GM23338 (cell line): ENCODE data around the gene GCK. TPM values are rescaled to one million over a fixed set of nuclear protein-coding genes. Genes with fewer than 3 reads are reported as not detected.

Experiments
- ATAC-seq: fragments of 200-7000 bp; cut with Tn5 transposase; 3 replicates; pipeline ENCODE4 v1.9.1; 2020
- DNase-seq: peaks from one replicate; pipeline ENCODE4 v3.0.0-alpha.2; 2015; ENCODE audit warnings: low spot score
- H2AFZ ChIP-seq: fragments of 200-600 bp; sonication (generic); 2 replicates; pipeline ENCODE4 v1.8.0; 2016; ENCODE audit warnings: antibody characterized with exemption, mild to moderate bottlenecking, moderate library complexity
- H3F3A ChIP-seq: fragments of 200-600 bp; sonication (generic); replicated peaks from 2 replicates; pipeline ENCODE4 v1.8.0; 2017; ENCODE audit warnings: antibody characterized with exemption, mixed run types, low read depth
- H3K27ac ChIP-seq: fragments of 200-600 bp; sonication (generic); 2 replicates; pipeline ENCODE4 v1.6.1; 2016; ENCODE audit warnings: low read depth
- H3K27me3 ChIP-seq: fragments of 200-600 bp; sonication (generic); 2 replicates; pipeline ENCODE4 v1.8.0; 2016; ENCODE audit warnings: mild to moderate bottlenecking, mixed run types, moderate library complexity; ENCODE audit not compliant: insufficient read depth
- H3K36me3 ChIP-seq: fragments of 200-600 bp; sonication (generic); 2 replicates; pipeline ENCODE4 v1.8.0; 2016; ENCODE audit warnings: mild to moderate bottlenecking; ENCODE audit not compliant: insufficient read depth
- H3K4me1 ChIP-seq: fragments of 200-600 bp; sonication (generic); 2 replicates; pipeline ENCODE4 v1.8.0; 2016; ENCODE audit warnings: mild to moderate bottlenecking, moderate library complexity; ENCODE audit not compliant: insufficient read depth
- H3K4me2 ChIP-seq: fragments of 200-600 bp; sonication (generic); 2 replicates; pipeline ENCODE4 v1.7.1; 2017; ENCODE audit warnings: mixed run types
- H3K4me3 ChIP-seq: fragments of 200-600 bp; sonication (generic); 2 replicates; pipeline ENCODE4 v1.6.1; 2016; ENCODE audit warnings: mixed run types
- H3K79me2 ChIP-seq: fragments of 200-600 bp; sonication (generic); replicated peaks from 2 replicates; pipeline ENCODE4 v1.8.0; 2017; ENCODE audit warnings: mild to moderate bottlenecking; ENCODE audit not compliant: insufficient read depth
- H3K9me2 ChIP-seq: fragments of 200-600 bp; sonication (generic); 2 replicates; pipeline ENCODE4 v1.8.0; 2017; ENCODE audit not compliant: insufficient read depth
- H4K20me1 ChIP-seq: fragments of 200-600 bp; sonication (generic); replicated peaks from 2 replicates; pipeline ENCODE4 v1.8.0; 2017; ENCODE audit warnings: mild to moderate bottlenecking; ENCODE audit not compliant: insufficient read depth
- H3K27ac Mint-ChIP-seq: 2 replicates; pipeline ENCODE4 v1.8.0; 2020; ENCODE audit warnings: inconsistent platforms, mild to moderate bottlenecking, moderate library complexity, mixed read lengths
- H3K27me3 Mint-ChIP-seq: 3 replicates; pipeline ENCODE4 v1.8.0; 2022; ENCODE audit warnings: low read depth, mild to moderate bottlenecking, moderate library complexity, mixed read lengths, inconsistent platforms; ENCODE audit not compliant: insufficient read depth, poor library complexity
- H3K36me3 Mint-ChIP-seq: 3 replicates; pipeline ENCODE4 v1.8.0; 2021; ENCODE audit warnings: low read depth, mild to moderate bottlenecking, inconsistent platforms, moderate library complexity, mixed read lengths
- H3K4me1 Mint-ChIP-seq: 3 replicates; pipeline ENCODE4 v1.8.0; 2020; ENCODE audit warnings: mild to moderate bottlenecking, inconsistent platforms, mixed read lengths
- H3K4me3 Mint-ChIP-seq: 3 replicates; pipeline ENCODE4 v1.8.0; 2021; ENCODE audit warnings: moderate library complexity, mild to moderate bottlenecking, inconsistent platforms, mixed read lengths
- H3K9me3 Mint-ChIP-seq: 3 replicates; pipeline ENCODE4 v1.8.0; 2020; ENCODE audit warnings: moderate library complexity, mild to moderate bottlenecking, inconsistent platforms, mixed read lengths
- CREB1 ChIP-seq: fragments of 250-450 bp; sonication (Bioruptor Pico); IDR thresholded peaks from 2 replicates; pipeline ENCODE4 v1.5.0; 2020; ENCODE audit warnings: low read depth, mild to moderate bottlenecking, moderate library complexity
- CTCF ChIP-seq, 2 experiments: fragments of 200-600 bp in 1 of 2; sonication (generic) in 1 of 2; conservative IDR thresholded peaks; 2 replicates each; pipeline versions ENCODE4 v1.5.1 to v1.6.1; 2016 to 2017; ENCODE audit warnings: antibody characterized with exemption in 2 of 2, low read depth in 2 of 2, mild to moderate bottlenecking in 2 of 2, moderate library complexity in 1 of 2
- ETS1 ChIP-seq: IDR thresholded peaks from 2 replicates; pipeline ENCODE4 v1.6.1; 2016; ENCODE audit warnings: antibody characterized with exemption
- EZH2 ChIP-seq: fragments of 200-600 bp; sonication (generic); IDR thresholded peaks from one replicate; pipeline ENCODE4 v1.8.0; 2017; ENCODE audit warnings: antibody characterized with exemption, mild to moderate bottlenecking, low read depth; ENCODE audit not compliant: unreplicated experiment
- EZH2phosphoT487 ChIP-seq: fragments of 200-600 bp; sonication (generic); IDR thresholded peaks from one replicate; pipeline ENCODE4 v1.8.1; 2018; ENCODE audit warnings: antibody characterized with exemption; ENCODE audit not compliant: unreplicated experiment
- JUNB ChIP-seq: IDR thresholded peaks from one replicate; pipeline ENCODE4 v1.6.1; 2016; ENCODE audit warnings: antibody characterized with exemption; ENCODE audit not compliant: unreplicated experiment
- NANOG ChIP-seq: IDR thresholded peaks from 2 replicates; pipeline ENCODE4 v1.6.1; 2016; ENCODE audit warnings: antibody characterized with exemption, borderline replicate concordance
- REST ChIP-seq: IDR thresholded peaks from one replicate; pipeline ENCODE4 v1.6.1; 2018; ENCODE audit warnings: antibody characterized with exemption; ENCODE audit not compliant: unreplicated experiment
- STAT1 ChIP-seq: IDR thresholded peaks from one replicate; pipeline ENCODE4 v1.6.1; 2016; ENCODE audit warnings: antibody characterized with exemption; ENCODE audit not compliant: unreplicated experiment
- ZNF114 ChIP-seq: fragments of 250-450 bp; sonication (Bioruptor Pico); IDR thresholded peaks from 2 replicates; pipeline ENCODE4 v1.5.0; 2020; ENCODE audit warnings: mild to moderate bottlenecking, moderate library complexity
- ZNF462 ChIP-seq: fragments of 250-450 bp; sonication (Bioruptor Pico); IDR thresholded peaks from 2 replicates; pipeline ENCODE4 v1.5.0; 2020; ENCODE audit warnings: mild to moderate bottlenecking, moderate library complexity
- polyA plus RNA-seq: library from polyadenylated mRNA; unstranded; fragments of >200 nt; fragmentation: Nextera tagmentation; extraction: Ambion mirVana; gene quantifications from 2 replicates; pipeline ENCODE4 v1.2.1, GENCODE V29; 2016
- total RNA-seq: library from RNA; depleted of rRNA; stranded (reverse); fragments of >200 nt; shearing (Covaris generic); gene quantifications from 2 replicates; pipeline ENCODE4 v1.2.3, GENCODE V29; 2014

GCK gene
- total and polyA plus RNA-seq, 2 experiments from 2014 or later: 6.1 to 7.3 TPM

- Histone ChIP-seq H4K20me1 (no peaks in the 10 kb centered on the region), H3K4me3 (no peak overlapping the region), H3K4me1 (no peaks in the 10 kb centered on the region), H3K36me3 (no peaks in the 10 kb centered on the region), H3K4me2 (no peak overlapping the region), H3K9me2 (no peaks in the 10 kb centered on the region), H3K27me3 (no peaks in the 10 kb centered on the region), H2AFZ (peak overlapping the region; percentile 23; the same call in 1 of the 2 replicates), H3K79me2 (no peaks in the 10 kb centered on the region), H3F3A (no peaks in the 10 kb centered on the region), H3K27ac (no peak overlapping the region)
- no peaks in the 10 kb centered on the region for H3K9me3 Mint-ChIP-seq
- peaks cover 7% of the 10 kb centered on the region for H3K4me1 Mint-ChIP-seq
- H3K36me3 Mint-ChIP-seq: no peaks in the 10 kb centered on the region
- TF ChIP-seq REST: no peak
- TF ChIP-seq ZNF114: no peak
- TF ChIP-seq STAT1: no peak
- TF ChIP-seq CTCF (conservative IDR thresholded peaks at IDR 0.05; ENCODE audit: low read depth in 2 of 2): no peak
- TF ChIP-seq ZNF462 (CRISPR knock-in tag): no peak
- TF ChIP-seq EZH2: no peak
- TF ChIP-seq EZH2phosphoT487: no peak
- no peak for TF ChIP-seq NANOG
- no peak for TF ChIP-seq CREB1 (CRISPR knock-in tag)
- TF ChIP-seq ETS1: no peak
- TF ChIP-seq JUNB: no peak
- no peak for DNase-seq
- H3K27me3 Mint-ChIP-seq: peaks cover 8% of the 10 kb centered on the region
- ATAC-seq: no peak
- no peak overlapping the region for H3K4me3 Mint-ChIP-seq
- no peak overlapping the region for H3K27ac Mint-ChIP-seq
Measured at GRCh38 chr7:44235582-44236332, 46.5 kb upstream of the GCK start.
